NCI-H446 treated with DMSO at 0.1 percent for 48 hours (cell line): Measurements from ENCODE around the gene F11.
"Not testable (repeated sequence)": the region's sequence is repeated elsewhere in the genome, so short reads cannot be mapped to it uniquely, and the experiment has no call there.

Source experiments
- DNase-seq: peaks from one replicate; lab custom pipeline; 2025; lab: John Stamatoyannopoulos, UW

Gene F11

GRCh38 chr4:186265683-186266652, at the start of gene F11:
TSS of gene F11 (plus strand) at chr4:186266189. CDS start at chr4:186267137, 948 bp downstream.
- no peak for DNase-seq

GRCh38 chr4:186216465-186217024, 49.4 kb upstream of the F11 start:
- DNase-seq, result no peak

- no peak for DNase-seq
Observed at GRCh38 chr4:186217733-186218293, 48.2 kb upstream of the F11 start.

GRCh38 chr4:186221624-186222023, 44.4 kb upstream of the F11 start:
- no peak for DNase-seq

GRCh38 chr4:186225848-186226247, 40.1 kb upstream of the F11 start:
- DNase-seq, result no peak

GRCh38 chr4:186226521-186227189, 39.3 kb upstream of the F11 start:
- DNase-seq, result no peak

- DNase-seq, result no peak
Observed at GRCh38 chr4:186227221-186227620, 38.8 kb upstream of the F11 start, which contains the start of gene KLKB1. TSS of gene KLKB1 (plus strand) at chr4:186227507. CDS start at chr4:186228196, 689 bp downstream.

- no peak for DNase-seq
Observed at GRCh38 chr4:186227744-186228513, 38.1 kb upstream of the F11 start.

- no peak for DNase-seq
Observed at GRCh38 chr4:186228514-186228894, 37.5 kb upstream of the F11 start.

- no peak for DNase-seq
Observed at GRCh38 chr4:186234367-186234766, 31.6 kb upstream of the F11 start.

- no peak for DNase-seq
Observed at GRCh38 chr4:186236126-186236525, 29.9 kb upstream of the F11 start.

GRCh38 chr4:186240452-186240847, 25.5 kb upstream of the F11 start:
- no peak for DNase-seq

GRCh38 chr4:186240848-186241491, 25.0 kb upstream of the F11 start:
- DNase-seq, result peak; percentile 70

- DNase-seq, result no peak
Observed at GRCh38 chr4:186241616-186242015, 24.4 kb upstream of the F11 start.

GRCh38 chr4:186242031-186242430, 24.0 kb upstream of the F11 start:
- DNase-seq, result not testable (repeated sequence)

GRCh38 chr4:186243331-186243730, 22.7 kb upstream of the F11 start:
- DNase-seq, result no peak

- DNase-seq, result no peak
Observed at GRCh38 chr4:186244835-186245234, 21.2 kb upstream of the F11 start.

GRCh38 chr4:186247062-186247752, 18.8 kb upstream of the F11 start:
- not testable (repeated sequence) for DNase-seq

- DNase-seq, result no peak
Observed at GRCh38 chr4:186248643-186249042, 17.3 kb upstream of the F11 start.
